Astrocyte (in vitro differentiated cells and primary cell): ENCODE results near the gene MAST3.

ENCODE experiments used
- EZH2 ChIP-seq: IDR thresholded peaks from 2 replicates; pipeline ENCODE4 v1.6.1; 2012; ENCODE audit warnings: mild to moderate bottlenecking, low read length, inconsistent platforms; ENCODE audit not compliant: insufficient read depth
- TF ChIP-seq, protein P1 (sequence below): IDR thresholded peaks from 2 replicates; pipeline ENCODE4 v1.5.1; 2011; ENCODE audit warnings: low read depth, mild to moderate bottlenecking, inconsistent platforms, low read length, moderate library complexity; ENCODE audit not compliant: insufficient read depth

DNA sequence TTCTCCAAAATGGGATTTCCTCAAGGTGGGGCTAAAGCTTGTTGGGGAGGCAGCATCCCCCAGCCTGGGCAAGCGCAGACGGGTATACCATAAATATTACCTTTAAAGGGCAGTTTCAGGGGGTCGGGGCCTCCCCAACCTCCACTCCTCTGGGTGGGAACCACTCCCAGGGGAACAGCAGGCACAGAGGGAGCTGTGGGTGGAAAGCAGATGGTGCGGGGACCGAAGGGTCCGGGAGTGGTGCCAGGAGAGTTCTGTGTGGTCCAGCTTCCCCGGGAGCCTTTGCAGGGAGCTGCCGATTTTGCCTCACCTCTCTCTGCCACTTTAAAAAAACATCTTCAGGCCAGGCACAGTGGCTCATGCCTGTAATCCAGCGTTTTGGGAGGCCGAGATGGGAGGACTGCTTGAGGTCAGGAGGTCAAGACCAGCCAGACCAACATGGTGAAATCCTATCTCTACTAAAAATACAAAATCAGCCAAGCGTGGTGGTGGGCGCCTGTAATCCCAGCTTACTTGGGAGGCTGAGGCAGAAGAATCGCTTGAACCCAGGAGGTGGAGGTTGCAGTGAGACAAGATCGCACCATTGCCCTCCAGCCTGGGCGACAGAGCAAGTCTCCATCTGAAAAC lies 5.5 kb downstream of the MAST3 start:
- TF ChIP-seq, protein P1, sequence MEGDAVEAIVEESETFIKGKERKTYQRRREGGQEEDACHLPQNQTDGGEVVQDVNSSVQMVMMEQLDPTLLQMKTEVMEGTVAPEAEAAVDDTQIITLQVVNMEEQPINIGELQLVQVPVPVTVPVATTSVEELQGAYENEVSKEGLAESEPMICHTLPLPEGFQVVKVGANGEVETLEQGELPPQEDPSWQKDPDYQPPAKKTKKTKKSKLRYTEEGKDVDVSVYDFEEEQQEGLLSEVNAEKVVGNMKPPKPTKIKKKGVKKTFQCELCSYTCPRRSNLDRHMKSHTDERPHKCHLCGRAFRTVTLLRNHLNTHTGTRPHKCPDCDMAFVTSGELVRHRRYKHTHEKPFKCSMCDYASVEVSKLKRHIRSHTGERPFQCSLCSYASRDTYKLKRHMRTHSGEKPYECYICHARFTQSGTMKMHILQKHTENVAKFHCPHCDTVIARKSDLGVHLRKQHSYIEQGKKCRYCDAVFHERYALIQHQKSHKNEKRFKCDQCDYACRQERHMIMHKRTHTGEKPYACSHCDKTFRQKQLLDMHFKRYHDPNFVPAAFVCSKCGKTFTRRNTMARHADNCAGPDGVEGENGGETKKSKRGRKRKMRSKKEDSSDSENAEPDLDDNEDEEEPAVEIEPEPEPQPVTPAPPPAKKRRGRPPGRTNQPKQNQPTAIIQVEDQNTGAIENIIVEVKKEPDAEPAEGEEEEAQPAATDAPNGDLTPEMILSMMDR = no peak
- TF ChIP-seq EZH2 = no peak
